Gastrocnemius medialis (tissue), 4 donors: Measurements from ENCODE around the gene PRKD2. TPM values are rescaled to one million over a fixed set of nuclear protein-coding genes. Genes with fewer than 3 reads are reported as not detected.

Source experiments
- ATAC-seq, 2 donors: fragments of 150-250 bp; one replicate each; pipeline ENCODE4 v1.9.1; 2016
- DNase-seq, 2 donors: peaks; one replicate each; pipeline ENCODE4 v3.0.0-alpha.2; 2019
- H3K27ac ChIP-seq, 4 donors: fragments of 200-600 bp; sonication (generic); 1 replicate in 1 of 4; 2 replicates in 3 of 4; pipeline ENCODE4 v1.5.1; 2016 to 2018; ENCODE audit warnings: mild to moderate bottlenecking in 2 of 4, moderate library complexity in 1 of 4
- H3K27me3 ChIP-seq, 3 donors: fragments of 200-600 bp; sonication (generic) in 2 of 3; 1 replicate in 1 of 3; 2 replicates in 2 of 3; pipeline versions ENCODE4 v1.5.1 to v1.6.0; 2016 to 2019; ENCODE audit warnings: mild to moderate bottlenecking in 1 of 3, moderate library complexity in 1 of 3
- H3K36me3 ChIP-seq, 2 donors: fragments of 200-600 bp; sonication (generic) in 1 of 2; one replicate each; pipeline ENCODE4 v1.5.1; 2017 to 2018
- H3K4me1 ChIP-seq, 2 donors: fragments of 200-600 bp; sonication (generic) in 1 of 2; one replicate each; pipeline ENCODE4 v1.5.1; 2016 to 2017; ENCODE audit warnings: mild to moderate bottlenecking in 2 of 2
- H3K4me3 ChIP-seq, 4 donors: fragments of 200-600 bp; sonication (generic) in 3 of 4; 1 replicate in 1 of 4; 2 replicates in 3 of 4; pipeline ENCODE4 v1.5.1; 2016 to 2019; ENCODE audit warnings: mild to moderate bottlenecking in 2 of 4
- H3K9me3 ChIP-seq, 3 donors: fragments of 200-600 bp; sonication (generic) in 2 of 3; 1 replicate in 1 of 3; 2 replicates in 2 of 3; pipeline ENCODE4 v1.5.1; 2016 to 2019
- CTCF ChIP-seq, 5 experiments: fragments of 450-650 bp in 3 of 5; fragments of 200-600 bp in 2 of 5; sonication (generic) in 2 of 5; IDR thresholded peaks in 4 of 5; conservative IDR thresholded peaks in 1 of 5; 1 replicate in 4 of 5; 2 replicates in 1 of 5; pipeline ENCODE4 v1.5.1; 2016 to 2019; ENCODE audit warnings: antibody characterized with exemption in 5 of 5, mild to moderate bottlenecking in 3 of 5, moderate library complexity in 3 of 5
- POLR2A ChIP-seq, 2 donors: fragments of 450-650 bp; IDR thresholded peaks; one replicate each; pipeline ENCODE4 v1.6.1; 2017; ENCODE audit warnings: antibody characterized with exemption in 2 of 2, mild to moderate bottlenecking in 2 of 2, moderate library complexity in 2 of 2
- in situ Hi-C, 4 donors: fragments of 200-750 bp; cut with MboI; loops; one replicate each; pipeline versions ENCODE4 v1.15.0 to v1.8.0; 2017; ENCODE audit warnings: low sequenced_read_pairs in 4 of 4
- intact Hi-C: fragments of 100-400 bp; cut with DNase I; formaldehyde crosslinking; loops from one replicate; pipeline ENCODE4 v1.15.1; 2023; ENCODE audit warnings: low total_unique reads
- total RNA-seq, 4 donors: library from RNA; depleted of rRNA; stranded (reverse); fragments of >200 nt; gene quantifications; one replicate each; pipeline versions ENCODE4 v1.1.0 to v1.2.3, GENCODE V29; 2016

PRKD2 gene
- total RNA-seq, 4 donors from 2014 or later = 4.2 to 7.2 (median 6.1) TPM

- Histone ChIP-seq H3K27ac (no peak overlapping the region), H3K27me3 (no peaks in the 10 kb centered on the region), H3K9me3 (no peaks in the 10 kb centered on the region), H3K4me3 (no peak overlapping the region), H3K4me1 (no peaks in the 10 kb centered on the region), H3K36me3 (peaks cover 0 to 29% of the 10 kb centered on the region in 2 donors)
- ATAC-seq = no peak
- intact Hi-C loops (no loop called here), in situ Hi-C loops (no loop called here)
- no peak for DNase-seq
- TF ChIP-seq CTCF (IDR thresholded peaks at IDR 0.05 in 4 of 5, conservative IDR thresholded peaks at IDR 0.05 in 1 of 5) (no peak), POLR2A (IDR thresholded peaks at IDR 0.05) (no peak)
Measured at GRCh38 chr19:46700704-46701103, 16.2 kb downstream of the PRKD2 start.

- H3K27ac ChIP-seq = no peak overlapping the region
- H3K4me3 ChIP-seq = no peak overlapping the region
- no peaks in the 10 kb centered on the region for H3K9me3 ChIP-seq
- TF ChIP-seq CTCF (IDR thresholded peaks at IDR 0.05 in 4 of 5, conservative IDR thresholded peaks at IDR 0.05 in 1 of 5) (no peak), POLR2A (IDR thresholded peaks at IDR 0.05) (no peak)
- in situ Hi-C loops = no loop called here
- no peak for DNase-seq
- H3K4me1 ChIP-seq = no peaks in the 10 kb centered on the region
- no peaks in the 10 kb centered on the region for H3K27me3 ChIP-seq
- peaks cover 0 to 47% of the 10 kb centered on the region in 2 donors for H3K36me3 ChIP-seq
- intact Hi-C loops = no loop called here
- no peak for ATAC-seq
Measured at GRCh38 chr19:46698395-46699321, 18.3 kb downstream of the PRKD2 start.

- no peaks in the 10 kb centered on the region for H3K4me1 ChIP-seq
- H3K27me3 ChIP-seq = no peaks in the 10 kb centered on the region
- in situ Hi-C loops = no loop called here
- peak overlapping the region; percentile 20 to 46 (median 34) for H3K4me3 ChIP-seq
- no peaks in the 10 kb centered on the region for H3K9me3 ChIP-seq
- intact Hi-C loops = no loop called here
- peaks cover 0 to 60% of the 10 kb centered on the region in 2 donors for H3K36me3 ChIP-seq
- ATAC-seq (peak; percentile 72 to 84), DNase-seq (peak; percentile 56 to 78)
- H3K27ac ChIP-seq = peak overlapping the region in 2 of 4 donors; percentile 36 to 40
- TF ChIP-seq CTCF (IDR thresholded peaks at IDR 0.05 in 4 of 5, conservative IDR thresholded peaks at IDR 0.05 in 1 of 5) (no peak), POLR2A (IDR thresholded peaks at IDR 0.05) (no peak)
Measured at GRCh38 chr19:46697204-46697960, 19.5 kb downstream of the PRKD2 start.

- no peak for TF ChIP-seq POLR2A (IDR thresholded peaks at IDR 0.05)
- TF ChIP-seq CTCF (IDR thresholded peaks at IDR 0.05 in 4 of 5, conservative IDR thresholded peaks at IDR 0.05 in 1 of 5) = no peak
- peaks cover 0 to 64% of the 10 kb centered on the region in 2 donors for H3K36me3 ChIP-seq
- no peaks in the 10 kb centered on the region for H3K27me3 ChIP-seq
- H3K4me1 ChIP-seq = no peaks in the 10 kb centered on the region
- H3K9me3 ChIP-seq = no peaks in the 10 kb centered on the region
- in situ Hi-C loops (no loop called here), intact Hi-C loops (no loop called here)
- peak overlapping the region in 1 of 4 donors; percentile 36 for H3K27ac ChIP-seq
- DNase-seq (no peak), ATAC-seq (no peak)
- H3K4me3 ChIP-seq = peak overlapping the region in 2 of 4 donors; percentile 36 to 46
Measured at GRCh38 chr19:46696866-46697203, 20.1 kb downstream of the PRKD2 start.
